HG03097 (cell line): ENCODE measurements around the gene KIT.

ENCODE experiments used
- ATAC-seq: cut with Tn5 transposase; IDR thresholded peaks from one replicate; pipeline ENCODE4 v1.9.1; 2021; ENCODE audit not compliant: unreplicated experiment, low FRiP score

Gene KIT

DNA sequence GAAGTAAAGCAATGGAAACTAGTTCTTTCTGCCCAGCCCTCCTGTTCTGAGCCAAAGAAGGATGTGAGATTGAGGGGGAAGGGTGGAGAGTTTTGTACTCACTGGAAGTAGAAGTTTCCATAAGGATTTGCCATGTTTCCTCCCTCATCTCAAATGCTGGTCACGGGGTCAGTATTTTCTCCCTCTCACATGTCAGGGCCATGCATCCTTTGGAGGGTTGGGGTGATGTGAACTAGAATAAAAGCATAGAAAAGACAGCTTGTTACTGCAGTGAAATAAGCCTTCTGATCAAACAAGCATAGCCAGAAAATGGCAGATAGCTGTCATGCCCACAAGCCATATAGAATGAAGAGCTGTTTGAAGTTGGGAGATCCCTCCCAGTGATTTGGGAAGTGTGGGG is 79.7 kb downstream of the KIT start:
- ATAC-seq = no peak

DNA sequence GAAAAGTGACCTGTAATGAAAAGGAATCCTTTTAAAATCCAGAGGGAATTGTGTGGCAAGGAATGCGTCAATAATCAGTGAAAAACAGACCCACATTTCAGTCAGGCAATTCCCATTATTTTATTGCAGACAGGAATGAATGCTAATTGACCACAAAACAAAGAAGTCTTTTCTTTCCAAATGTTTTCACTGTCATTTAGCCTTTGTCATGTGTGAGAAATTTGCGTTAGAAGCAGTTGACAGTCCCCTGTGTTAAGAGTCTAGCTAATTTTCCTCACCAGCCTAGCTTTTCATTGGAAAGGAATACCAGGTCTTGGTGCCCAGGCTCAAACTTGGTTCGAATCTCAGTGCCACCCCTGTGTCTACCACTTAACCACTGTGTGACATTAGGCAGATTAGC is 83.4 kb downstream of the KIT start:
- ATAC-seq = no peak

DNA sequence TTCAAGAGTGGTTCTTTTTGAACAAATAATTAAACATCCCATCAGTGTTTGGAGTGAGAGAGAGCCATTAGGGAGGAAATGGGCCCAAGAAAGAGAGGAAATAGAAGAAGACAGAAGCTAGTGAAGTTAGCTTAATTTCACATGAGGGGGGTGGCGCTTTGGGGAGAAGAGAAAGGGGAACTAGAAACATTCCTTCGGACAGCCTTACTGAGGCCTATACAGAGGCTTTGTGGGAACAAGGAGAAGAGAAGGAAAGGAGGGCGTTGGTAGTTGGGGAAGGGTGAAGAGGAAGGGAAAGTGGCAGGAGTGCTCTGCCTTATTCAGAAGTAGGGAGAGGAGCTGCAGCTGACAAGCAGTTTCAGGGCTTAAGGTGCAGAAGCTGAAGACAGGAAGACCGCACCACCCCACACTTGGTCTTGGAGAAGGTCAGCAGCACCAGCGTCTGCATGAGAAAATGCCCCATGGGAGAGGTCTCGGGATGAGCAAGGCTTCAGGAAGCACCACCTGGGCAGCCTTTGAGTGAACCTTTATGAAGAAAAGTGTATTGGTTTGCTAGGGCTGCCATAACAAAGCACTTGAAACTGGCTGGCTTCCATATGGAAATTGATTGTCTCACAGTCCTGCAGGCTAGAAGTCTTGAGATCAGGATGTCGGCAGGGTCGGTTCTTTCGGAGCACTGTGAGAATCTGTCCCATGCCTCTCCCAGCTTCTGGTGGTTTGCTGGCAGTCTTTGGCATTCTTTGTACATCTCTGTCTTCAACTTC is 85.1 kb downstream of the KIT start:
- no peak for ATAC-seq

DNA sequence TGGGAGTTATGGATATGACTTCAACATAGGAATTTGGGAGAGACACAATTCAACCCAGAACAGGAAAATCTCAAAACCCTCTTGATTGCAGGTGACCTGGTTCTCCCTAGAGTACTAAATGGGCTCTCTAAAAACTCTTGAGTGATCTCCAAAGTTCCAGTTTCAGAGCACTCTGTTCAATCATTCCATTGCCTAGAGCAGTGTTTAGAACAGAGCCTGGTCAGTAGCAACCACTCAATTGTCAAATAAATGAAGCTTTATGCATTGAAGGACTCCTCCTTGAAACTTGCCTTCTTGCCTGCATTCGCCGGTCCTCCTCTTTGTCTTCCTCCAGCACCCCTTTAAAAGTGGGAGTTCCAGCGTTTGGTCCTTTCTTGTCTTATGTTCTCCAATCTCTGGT is 85.8 kb downstream of the KIT start:
- ATAC-seq = no peak

DNA sequence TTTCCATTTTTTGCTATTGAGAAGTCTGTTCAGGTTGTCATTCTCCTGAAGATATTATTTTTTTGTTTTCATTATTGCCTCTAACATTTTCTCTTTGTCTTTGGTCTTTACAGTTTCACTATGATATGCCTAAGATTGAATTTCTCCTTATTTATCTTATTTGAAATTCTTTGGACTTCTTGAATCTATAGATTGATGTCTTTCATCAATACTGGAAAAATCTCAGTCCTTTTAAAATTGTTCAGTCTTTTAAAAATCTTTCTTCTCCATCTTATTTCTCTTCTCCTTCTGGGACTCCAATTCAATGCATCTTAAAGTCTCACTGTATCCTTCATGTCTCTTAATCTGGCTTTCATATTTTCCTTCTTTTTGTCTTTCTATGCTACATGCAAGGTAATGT is 86.7 kb downstream of the KIT start:
- ATAC-seq = no peak

DNA sequence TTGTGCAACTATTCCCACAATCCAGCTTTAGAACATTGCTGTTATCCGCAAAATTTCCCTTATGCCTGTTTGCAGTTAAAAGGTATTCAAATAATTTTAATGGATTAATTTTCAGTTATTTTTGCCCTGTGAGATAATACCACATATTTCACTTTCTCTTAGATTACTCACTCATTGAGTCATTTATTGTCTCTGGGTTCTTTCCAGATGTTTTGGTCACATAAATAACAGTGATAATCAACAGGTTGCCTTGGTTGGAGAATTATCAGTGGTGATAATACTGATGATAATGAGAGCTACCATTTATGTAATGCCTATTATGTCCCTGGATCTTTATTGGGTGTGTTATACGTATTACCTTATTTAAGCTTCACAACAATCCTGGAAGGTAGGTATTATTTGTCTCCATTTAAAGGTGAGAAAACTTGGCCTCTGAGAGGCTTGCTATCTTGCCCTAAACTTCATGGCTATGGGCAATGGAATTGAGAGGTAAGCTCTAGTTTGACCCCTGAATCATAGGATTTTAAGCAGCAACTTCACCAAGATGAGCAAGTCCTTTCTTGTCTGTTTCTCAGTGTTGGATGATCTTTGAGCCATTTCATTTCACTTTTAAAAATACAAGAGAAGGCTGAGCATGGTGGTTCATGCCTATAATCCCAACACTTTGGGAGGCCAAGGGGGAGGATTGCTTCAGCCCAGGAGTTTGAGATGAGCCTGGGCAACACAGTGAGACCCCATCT is 87.4 kb downstream of the KIT start:
- no peak for ATAC-seq

DNA sequence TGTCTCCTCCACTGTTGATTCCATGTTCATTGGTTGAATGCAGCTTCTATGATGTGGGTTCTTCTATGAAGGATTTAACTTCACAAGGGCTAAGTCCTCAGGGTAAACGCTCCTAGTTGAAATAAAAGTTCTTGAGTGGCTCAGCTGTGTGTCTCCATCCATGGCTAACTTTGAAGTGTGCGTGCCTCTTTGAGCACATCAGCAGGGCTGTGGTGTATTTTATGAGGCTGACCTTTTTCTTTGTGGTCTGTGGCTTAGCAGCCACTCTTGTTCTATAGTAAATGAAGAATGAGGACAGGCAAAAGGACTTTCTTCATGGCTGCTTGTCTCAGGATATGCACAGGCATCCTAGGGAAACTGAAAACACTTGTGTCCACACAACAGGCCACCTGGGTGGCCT is 88.5 kb downstream of the KIT start:
- no peak for ATAC-seq

DNA sequence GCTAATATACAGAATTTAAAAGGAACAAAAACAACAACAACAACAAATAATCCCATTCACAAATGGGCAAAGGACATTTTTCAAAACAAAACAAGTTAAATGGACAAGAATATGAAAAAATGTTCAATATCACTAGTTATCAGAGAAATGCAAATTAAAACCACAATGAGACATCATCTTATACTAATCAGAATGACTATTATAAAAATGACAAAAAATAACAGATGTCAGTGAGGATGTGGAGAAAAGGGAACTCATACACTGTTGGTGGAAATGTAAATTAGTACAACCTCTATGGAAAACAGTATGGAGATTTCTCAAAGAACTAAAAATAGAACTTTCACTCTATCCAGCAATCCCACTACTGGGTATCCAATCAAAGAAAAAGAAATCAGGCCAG is 92.6 kb downstream of the KIT start:
- ATAC-seq = no peak

DNA sequence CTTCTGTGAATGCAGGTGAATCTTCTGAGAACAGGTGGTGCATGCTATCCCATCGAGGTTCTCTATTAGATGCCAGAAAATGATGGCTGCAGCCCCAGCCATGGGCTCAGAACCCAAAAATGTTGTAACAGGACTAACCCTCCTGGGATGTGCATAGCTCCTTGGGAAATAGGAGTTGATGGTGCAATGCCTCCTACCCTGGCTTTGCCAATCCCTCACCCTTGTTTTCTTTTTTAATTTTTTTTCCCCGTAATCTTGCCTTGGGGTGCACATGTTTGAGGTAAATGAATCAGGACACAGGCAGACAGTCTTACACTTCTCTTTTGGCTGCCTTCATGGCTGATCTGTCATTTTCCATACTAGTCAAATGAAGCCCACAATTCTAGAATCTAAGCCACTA is 96.6 kb downstream of the KIT start:
- ATAC-seq = no peak

DNA sequence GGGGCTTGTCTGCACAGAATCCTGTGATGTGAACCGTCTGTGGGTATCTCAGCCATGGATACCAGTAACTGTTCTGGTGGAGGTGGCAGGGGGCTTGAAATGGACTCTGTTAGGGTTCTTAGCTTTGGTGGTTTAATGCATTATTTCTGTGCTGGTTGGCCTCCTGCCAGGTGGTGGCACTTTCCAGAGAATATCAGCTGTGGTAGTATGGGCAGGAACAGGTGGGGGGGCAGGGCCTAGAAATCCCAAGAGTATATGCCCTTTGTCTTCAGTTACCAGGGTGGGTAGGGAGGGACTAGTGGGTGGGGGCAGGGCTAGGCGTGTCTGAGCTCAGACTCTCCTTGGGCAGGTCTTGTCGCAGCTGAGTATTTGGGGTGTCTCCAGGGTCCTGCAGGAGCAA is 106.7 kb downstream of the KIT start:
- ATAC-seq = no peak

DNA sequence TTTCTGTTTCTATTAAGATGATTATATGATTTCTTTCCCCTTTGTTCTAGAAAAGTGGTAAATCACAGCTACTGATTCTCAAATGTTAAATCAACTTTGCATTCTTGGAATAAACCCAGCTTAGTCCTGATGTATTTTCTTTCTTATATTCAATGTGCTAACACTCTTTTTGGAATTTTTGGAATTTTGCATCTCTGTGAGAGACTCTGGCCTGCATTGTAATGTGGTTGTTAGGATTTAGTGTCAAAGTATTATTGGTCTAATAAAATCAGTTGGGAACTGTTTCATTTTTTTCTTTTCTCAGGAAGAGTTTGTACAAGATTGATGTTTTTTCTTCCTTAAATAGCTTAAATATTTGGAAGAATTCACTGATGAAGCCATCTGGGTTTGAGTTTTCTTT is 109.6 kb downstream of the KIT start:
- ATAC-seq = no peak

DNA sequence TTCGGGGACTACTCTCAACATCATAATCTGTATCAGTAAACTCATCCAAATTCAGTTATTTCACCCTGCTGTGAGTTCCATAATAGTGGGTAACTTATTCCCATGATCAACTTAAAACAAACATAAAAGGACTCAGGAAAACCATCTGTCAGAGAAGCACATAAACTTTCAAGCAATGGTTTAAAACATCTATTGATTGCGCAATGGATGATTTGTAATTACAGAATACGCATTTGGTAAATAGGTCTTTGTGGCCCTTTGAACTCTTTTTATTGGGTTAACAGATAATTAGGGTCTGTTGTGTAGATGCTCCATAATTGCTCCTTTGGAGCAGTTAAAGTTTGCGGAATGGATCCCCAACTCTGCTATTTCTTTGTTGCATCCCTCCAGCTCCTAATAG is 115.3 kb downstream of the KIT start:
- ATAC-seq = no peak

DNA sequence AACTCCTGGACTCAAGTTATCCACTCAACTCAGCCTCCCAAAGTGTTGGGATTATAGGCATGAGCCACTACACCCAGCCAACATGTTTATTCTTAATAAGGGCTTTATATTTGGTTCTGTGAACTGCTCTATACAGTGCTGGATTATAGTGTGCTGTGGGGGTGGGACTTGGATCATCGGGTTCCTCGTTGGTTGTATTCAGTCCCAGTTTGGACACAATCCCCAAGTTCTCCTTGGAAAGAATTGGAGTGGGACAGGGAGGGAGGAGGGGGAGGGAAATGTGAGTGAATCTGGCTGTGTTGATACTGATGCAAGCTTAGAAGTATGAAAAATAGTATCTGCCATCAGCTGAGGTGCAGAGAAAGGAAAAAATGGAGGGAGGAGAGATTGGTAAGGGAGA is 121.3 kb downstream of the KIT start:
- no peak for ATAC-seq

DNA sequence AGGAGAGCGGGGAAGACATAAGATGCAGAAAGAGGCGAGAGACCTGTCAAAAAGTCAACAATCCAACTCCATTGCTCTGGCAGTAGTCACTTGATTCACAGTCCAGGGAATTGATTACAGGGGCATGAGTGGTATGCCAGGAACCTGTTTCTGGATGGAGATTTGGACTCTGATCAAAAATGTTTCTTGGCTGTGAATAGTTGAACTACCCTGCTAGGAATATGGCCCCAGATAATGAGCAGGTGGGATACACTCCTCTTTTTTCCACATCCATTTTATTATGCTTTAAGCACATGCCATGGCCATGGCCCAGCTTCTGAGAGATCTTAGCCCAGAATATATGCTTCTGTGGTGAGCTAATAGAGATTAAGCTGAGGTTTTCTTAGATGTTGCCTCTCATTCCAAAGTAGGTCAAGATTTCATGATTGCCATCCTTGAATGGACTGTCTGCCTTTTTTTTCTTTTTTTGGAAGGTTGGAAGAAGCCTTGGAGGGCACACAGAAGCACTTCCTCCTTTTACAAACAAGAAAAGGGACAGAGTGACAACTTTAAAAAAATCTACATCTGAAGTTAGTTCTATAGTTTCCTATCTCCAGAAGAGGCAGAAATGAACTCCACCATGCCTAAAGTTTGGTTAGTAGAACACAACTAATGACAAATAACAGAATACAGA is 121.9 kb downstream of the KIT start:
- ATAC-seq = no peak

DNA sequence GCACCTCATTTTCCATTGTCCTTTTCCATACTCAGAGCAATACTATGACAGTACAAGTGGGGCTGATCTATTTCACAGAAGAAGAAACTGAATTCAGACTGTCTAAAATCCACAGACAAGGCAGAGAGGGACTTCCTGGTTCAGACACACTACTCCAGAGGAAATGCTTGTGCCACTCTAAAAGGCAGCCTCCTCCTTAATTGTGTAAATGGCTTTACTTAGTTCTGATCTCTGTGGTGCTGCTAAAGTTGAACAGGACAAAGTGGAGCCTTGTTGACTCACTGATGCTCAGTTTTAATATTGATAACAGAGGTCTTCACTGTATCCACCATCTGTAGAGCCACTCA is 122.4 kb downstream of the KIT start:
- ATAC-seq = no peak

DNA sequence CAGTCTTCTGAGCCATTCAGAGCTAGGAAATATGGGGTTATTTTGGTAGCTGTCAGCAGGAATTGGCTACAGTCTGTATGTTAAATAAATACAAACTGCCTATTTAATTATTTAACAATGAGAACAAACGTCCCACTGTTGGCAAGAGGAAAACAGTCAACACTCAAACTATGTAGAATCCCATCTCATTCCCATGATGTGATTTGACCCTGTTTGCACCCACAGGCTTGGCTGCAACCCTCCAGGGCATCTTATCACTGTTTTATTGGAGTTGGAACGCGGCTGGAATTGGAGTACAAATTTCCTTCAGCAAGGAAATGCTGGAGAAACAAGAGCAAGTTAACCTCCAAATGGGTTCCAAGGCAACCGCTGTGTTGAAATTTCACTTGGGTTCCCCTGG is 124.0 kb downstream of the KIT start:
- no peak for ATAC-seq

DNA sequence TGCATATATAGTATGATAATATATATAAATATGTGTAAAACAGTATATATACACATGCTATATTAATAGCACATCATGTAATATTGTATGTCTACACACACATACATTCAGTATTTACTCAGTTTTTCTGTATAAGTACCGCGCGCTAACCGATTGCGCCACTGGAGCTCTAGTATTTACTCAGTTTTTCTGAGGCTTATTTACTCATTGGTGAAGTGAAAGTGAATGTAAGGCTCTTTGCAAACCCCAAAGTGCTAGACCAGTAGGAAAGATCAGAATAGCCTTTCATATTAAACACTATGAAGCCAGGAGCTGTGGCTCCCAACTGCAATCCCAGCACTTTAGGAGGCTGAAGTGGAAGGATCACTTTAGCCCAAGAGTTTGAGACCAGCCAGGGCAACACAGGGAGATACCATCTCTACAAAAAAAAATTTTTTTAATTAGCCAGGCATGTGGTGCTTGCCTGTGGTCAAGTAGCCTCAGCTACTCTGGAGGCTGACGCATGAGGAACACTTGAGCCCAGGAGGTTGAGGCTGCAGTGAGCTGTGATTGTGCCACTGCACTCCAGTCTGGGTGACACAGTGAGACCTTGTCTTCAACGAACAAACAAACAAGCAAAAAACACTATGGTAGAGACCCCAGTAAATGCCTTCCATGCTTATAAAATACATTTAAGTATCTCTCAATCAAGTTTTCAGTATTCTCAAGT is 125.8 kb downstream of the KIT start:
- no peak for ATAC-seq

DNA sequence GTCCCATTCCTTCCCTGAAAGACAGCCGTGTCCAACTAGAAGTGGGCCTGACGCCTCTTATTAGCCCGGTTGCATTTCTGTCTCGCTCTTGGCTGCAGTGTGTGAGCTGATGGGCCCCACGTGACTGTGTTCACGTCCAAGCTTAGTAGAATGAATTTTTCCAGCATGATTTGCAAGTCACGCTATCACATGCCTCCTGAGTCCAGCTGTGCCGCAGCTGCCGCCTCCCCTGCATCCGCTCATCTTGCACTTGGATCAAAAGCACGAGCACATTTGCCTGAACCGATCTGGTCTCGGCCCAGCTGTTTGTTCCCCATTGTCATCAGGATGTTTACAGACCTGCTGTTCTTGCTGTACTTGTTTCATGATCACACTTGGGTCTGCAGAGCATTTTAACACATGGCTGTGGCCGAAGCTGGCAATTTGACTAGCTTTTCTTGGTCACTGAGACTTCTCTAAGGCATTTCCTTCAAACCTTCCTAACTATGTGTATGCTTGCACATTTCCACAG is 126.5 kb downstream of the KIT start:
- ATAC-seq = no peak
